ENCODE data around the gene NPR3. TPM values are rescaled to one million over a fixed set of nuclear protein-coding genes. Genes with fewer than 3 reads are reported as not detected.

The NPR3 gene
- total RNA-seq, 1 donor from 2014 or later: 1.1 TPM

DNA sequence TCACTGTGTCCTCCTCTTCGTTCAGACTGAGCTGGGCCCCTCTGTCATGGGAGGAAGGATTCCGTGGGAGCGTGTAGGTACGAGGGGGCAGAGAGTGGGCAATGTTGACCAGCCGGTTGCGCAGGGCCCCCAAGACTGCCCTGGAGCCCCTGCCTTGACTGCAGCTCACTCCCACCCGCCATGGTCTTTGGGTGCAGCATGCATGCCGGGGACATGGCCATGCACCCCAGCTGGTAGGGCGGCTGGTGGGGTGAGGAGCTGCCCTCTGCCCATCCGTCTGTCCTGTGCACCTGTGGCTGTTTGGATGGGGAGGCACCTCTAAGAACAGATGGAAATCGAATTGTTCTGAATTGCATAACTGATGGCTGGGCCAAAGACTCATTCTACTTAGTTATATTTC is 42.6 kb upstream of the NPR3 start:
- Histone ChIP-seq H3K27me3 (ENCODE audit: insufficient read depth, low read length) (peaks cover 2% of the 10 kb centered on the region), H4K20me1 (ENCODE audit: insufficient read depth, low read length) (no peaks in the 10 kb centered on the region), H2AFZ (ENCODE audit: low read depth, low read length) (no peak overlapping the region), H3K79me2 (ENCODE audit: insufficient read depth, low read length) (no peaks in the 10 kb centered on the region), H3K4me2 (ENCODE audit: low read length) (no peak overlapping the region), H3K27ac (ENCODE audit: low read depth, low read length) (no peak overlapping the region), H3K36me3 (ENCODE audit: insufficient read depth, low read length) (no peaks in the 10 kb centered on the region), H3K4me3 (ENCODE audit: insufficient read depth, low read depth, low read length) (no peak overlapping the region), H3K9me3 (ENCODE audit: insufficient read depth, low read depth, low read length) (peaks cover 11% of the 10 kb centered on the region), H3K4me1 (ENCODE audit: insufficient read depth, low read length) (no peaks in the 10 kb centered on the region), H3K9ac (ENCODE audit: low read length) (no peak overlapping the region)
- Mint-ChIP-seq H3K4me1 (ENCODE audit: low read depth, unreplicated experiment) (no peaks in the 10 kb centered on the region), H3K36me3 (ENCODE audit: low read depth, unreplicated experiment) (peaks cover 9% of the 10 kb centered on the region), H3K9me3 (ENCODE audit: unreplicated experiment) (peaks cover 44% of the 10 kb centered on the region), H3K27ac (ENCODE audit: unreplicated experiment) (no peak overlapping the region), H3K4me3 (ENCODE audit: unreplicated experiment) (no peak overlapping the region), H3K27me3 (ENCODE audit: low read depth, unreplicated experiment) (peaks cover 9% of the 10 kb centered on the region)
- TF ChIP-seq EZH2 (IDR thresholded peaks at IDR 0.05; ENCODE audit: insufficient read depth, low read length): no peak
- TF ChIP-seq, protein P1, sequence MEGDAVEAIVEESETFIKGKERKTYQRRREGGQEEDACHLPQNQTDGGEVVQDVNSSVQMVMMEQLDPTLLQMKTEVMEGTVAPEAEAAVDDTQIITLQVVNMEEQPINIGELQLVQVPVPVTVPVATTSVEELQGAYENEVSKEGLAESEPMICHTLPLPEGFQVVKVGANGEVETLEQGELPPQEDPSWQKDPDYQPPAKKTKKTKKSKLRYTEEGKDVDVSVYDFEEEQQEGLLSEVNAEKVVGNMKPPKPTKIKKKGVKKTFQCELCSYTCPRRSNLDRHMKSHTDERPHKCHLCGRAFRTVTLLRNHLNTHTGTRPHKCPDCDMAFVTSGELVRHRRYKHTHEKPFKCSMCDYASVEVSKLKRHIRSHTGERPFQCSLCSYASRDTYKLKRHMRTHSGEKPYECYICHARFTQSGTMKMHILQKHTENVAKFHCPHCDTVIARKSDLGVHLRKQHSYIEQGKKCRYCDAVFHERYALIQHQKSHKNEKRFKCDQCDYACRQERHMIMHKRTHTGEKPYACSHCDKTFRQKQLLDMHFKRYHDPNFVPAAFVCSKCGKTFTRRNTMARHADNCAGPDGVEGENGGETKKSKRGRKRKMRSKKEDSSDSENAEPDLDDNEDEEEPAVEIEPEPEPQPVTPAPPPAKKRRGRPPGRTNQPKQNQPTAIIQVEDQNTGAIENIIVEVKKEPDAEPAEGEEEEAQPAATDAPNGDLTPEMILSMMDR (IDR thresholded peaks at IDR 0.05; ENCODE audit: insufficient read depth, low read depth, low read length): no peak
- no peak for DNase-seq (ENCODE audit: low read depth)
- FAIRE-seq: no peak

DNA sequence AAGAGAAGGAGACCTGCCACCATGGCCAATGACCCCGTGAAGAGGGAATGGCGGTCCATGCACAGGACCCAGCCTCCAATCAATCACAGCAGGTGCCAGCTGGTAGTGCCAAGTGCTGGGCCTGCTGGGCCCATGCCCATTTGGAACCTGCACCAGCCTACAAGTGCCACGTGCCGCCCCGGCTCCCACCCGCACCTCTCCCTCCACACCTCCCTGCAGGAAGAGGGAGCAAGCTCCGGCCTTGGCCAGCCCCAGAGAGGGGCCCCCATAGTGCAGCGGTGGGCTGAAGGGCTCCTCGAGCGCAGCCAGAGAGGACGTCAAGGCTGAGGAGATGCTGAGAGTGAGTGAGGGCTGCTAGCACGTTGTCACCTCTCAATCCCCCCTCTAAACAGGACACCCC is 37.8 kb upstream of the NPR3 start:
- peaks cover 10% of the 10 kb centered on the region for H3K9me3 ChIP-seq (ENCODE audit: insufficient read depth, low read depth, low read length)
- no peak for FAIRE-seq
- no peak overlapping the region for H2AFZ ChIP-seq (ENCODE audit: low read depth, low read length)
- no peak overlapping the region for H3K4me3 Mint-ChIP-seq (ENCODE audit: unreplicated experiment)
- TF ChIP-seq, protein P1 (IDR thresholded peaks at IDR 0.05; ENCODE audit: insufficient read depth, low read depth, low read length): no peak
- no peak for TF ChIP-seq EZH2 (IDR thresholded peaks at IDR 0.05; ENCODE audit: insufficient read depth, low read length)
- no peaks in the 10 kb centered on the region for H3K27me3 ChIP-seq (ENCODE audit: insufficient read depth, low read length)
- H3K4me1 Mint-ChIP-seq (ENCODE audit: low read depth, unreplicated experiment): no peaks in the 10 kb centered on the region
- no peaks in the 10 kb centered on the region for H3K4me1 ChIP-seq (ENCODE audit: insufficient read depth, low read length)
- H3K4me2 ChIP-seq (ENCODE audit: low read length): no peak overlapping the region
- H3K36me3 ChIP-seq (ENCODE audit: insufficient read depth, low read length): no peaks in the 10 kb centered on the region
- no peaks in the 10 kb centered on the region for H3K79me2 ChIP-seq (ENCODE audit: insufficient read depth, low read length)
- H3K36me3 Mint-ChIP-seq (ENCODE audit: low read depth, unreplicated experiment): peaks cover 10% of the 10 kb centered on the region
- H3K9ac ChIP-seq (ENCODE audit: low read length): no peak overlapping the region
- no peak overlapping the region for H3K27ac Mint-ChIP-seq (ENCODE audit: unreplicated experiment)
- peaks cover 26% of the 10 kb centered on the region for H3K9me3 Mint-ChIP-seq (ENCODE audit: unreplicated experiment)
- peaks cover 5% of the 10 kb centered on the region for H3K27me3 Mint-ChIP-seq (ENCODE audit: low read depth, unreplicated experiment)
- no peak overlapping the region for H3K4me3 ChIP-seq (ENCODE audit: insufficient read depth, low read depth, low read length)
- H3K27ac ChIP-seq (ENCODE audit: low read depth, low read length): no peak overlapping the region
- H4K20me1 ChIP-seq (ENCODE audit: insufficient read depth, low read length): no peaks in the 10 kb centered on the region
- no peak for DNase-seq (ENCODE audit: low read depth)

DNA sequence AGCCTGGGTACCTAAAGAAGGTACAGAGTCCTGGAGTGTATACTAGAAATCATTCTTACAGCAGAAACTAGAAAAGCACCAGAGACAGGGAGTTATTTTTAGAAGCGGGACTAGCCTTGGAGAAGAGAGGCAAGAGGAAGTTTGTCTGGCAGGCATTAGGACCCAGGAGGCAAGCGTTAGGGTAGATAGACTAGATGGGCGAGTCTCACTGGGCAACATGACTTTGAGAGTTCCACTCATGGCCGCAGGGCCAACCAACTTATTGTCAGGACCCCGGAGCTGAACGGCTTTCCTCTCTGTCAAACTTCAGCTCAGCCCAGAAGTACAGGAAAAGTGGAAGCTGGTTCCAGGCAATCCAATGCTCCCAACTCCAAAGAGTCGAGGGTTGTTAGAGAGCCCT is 34.1 kb upstream of the NPR3 start:
- TF ChIP-seq EZH2 (IDR thresholded peaks at IDR 0.05; ENCODE audit: insufficient read depth, low read length): no peak
- TF ChIP-seq, protein P1 (IDR thresholded peaks at IDR 0.05; ENCODE audit: insufficient read depth, low read depth, low read length): no peak
- H3K36me3 ChIP-seq (ENCODE audit: insufficient read depth, low read length): no peaks in the 10 kb centered on the region
- no peak overlapping the region for H3K27ac Mint-ChIP-seq (ENCODE audit: unreplicated experiment)
- no peak overlapping the region for H3K4me3 Mint-ChIP-seq (ENCODE audit: unreplicated experiment)
- H3K4me3 ChIP-seq (ENCODE audit: insufficient read depth, low read depth, low read length): no peak overlapping the region
- no peaks in the 10 kb centered on the region for H4K20me1 ChIP-seq (ENCODE audit: insufficient read depth, low read length)
- H3K4me1 ChIP-seq (ENCODE audit: insufficient read depth, low read length): no peaks in the 10 kb centered on the region
- FAIRE-seq (no peak), DNase-seq (ENCODE audit: low read depth) (no peak)
- H3K9me3 Mint-ChIP-seq (ENCODE audit: unreplicated experiment): peaks cover 26% of the 10 kb centered on the region
- H3K27me3 Mint-ChIP-seq (ENCODE audit: low read depth, unreplicated experiment): peaks cover 9% of the 10 kb centered on the region
- H3K36me3 Mint-ChIP-seq (ENCODE audit: low read depth, unreplicated experiment): peaks cover 7% of the 10 kb centered on the region
- no peaks in the 10 kb centered on the region for H3K27me3 ChIP-seq (ENCODE audit: insufficient read depth, low read length)
- H3K27ac ChIP-seq (ENCODE audit: low read depth, low read length): no peak overlapping the region
- no peaks in the 10 kb centered on the region for H3K4me1 Mint-ChIP-seq (ENCODE audit: low read depth, unreplicated experiment)
- no peak overlapping the region for H2AFZ ChIP-seq (ENCODE audit: low read depth, low read length)
- no peak overlapping the region for H3K4me2 ChIP-seq (ENCODE audit: low read length)
- no peak overlapping the region for H3K9ac ChIP-seq (ENCODE audit: low read length)
- no peaks in the 10 kb centered on the region for H3K79me2 ChIP-seq (ENCODE audit: insufficient read depth, low read length)
- peaks cover 5% of the 10 kb centered on the region for H3K9me3 ChIP-seq (ENCODE audit: insufficient read depth, low read depth, low read length)

Data from astrocyte (in vitro differentiated cells and primary cell).